Activated CD8-positive, alpha-beta memory T cell treated with anti-CD3 and anti-CD28 coated beads for 24 hours (primary cell): ENCODE results near the gene USE1.

Experiments
- DNase-seq: peaks from one replicate; pipeline ENCODE4 v3.0.0-alpha.2; 2020

Gene USE1

DNA sequence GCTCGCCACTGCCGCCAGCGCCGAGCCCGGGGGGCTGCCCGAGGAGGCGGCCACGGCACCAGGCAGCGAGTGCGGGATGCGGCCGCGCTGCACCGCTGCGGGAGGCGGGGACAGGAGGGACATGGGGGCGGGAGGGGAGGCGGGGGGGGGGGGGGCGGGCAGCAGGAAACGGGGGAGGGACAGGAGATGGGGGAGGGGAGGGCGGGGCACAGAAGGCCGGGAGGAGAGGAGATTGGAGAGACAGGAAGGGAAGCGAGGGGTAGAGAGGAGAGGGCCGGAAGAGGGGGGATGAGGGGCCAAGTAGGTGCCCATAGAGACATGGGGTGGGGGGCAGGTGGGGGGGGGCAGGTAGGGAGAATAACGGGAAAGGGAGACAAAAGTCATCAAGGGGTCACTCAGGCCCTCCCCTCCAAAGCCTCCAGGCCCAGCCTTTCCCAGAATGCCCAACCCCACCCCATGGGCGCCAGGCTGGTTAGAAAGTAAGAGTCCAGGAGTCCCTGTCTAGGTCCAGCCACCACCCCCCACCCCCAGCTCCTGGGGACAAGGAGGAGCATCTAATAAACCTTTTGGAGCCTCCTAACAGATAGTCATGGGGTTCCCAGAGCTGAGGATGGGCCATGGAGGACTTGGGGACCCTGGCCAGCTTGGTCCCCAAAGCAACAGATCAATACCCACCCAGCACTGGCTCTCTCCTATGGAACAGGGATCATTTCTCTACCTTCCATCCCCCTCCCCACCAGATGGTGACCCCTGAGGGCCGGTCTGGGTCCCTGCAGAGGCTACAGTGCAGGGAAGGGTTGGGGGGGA, 21.0 kb downstream of the USE1 start:
- no peak for DNase-seq

- DNase-seq = no peak
These were observed 21.8 kb downstream of the USE1 start for GRCh38 chr19:17236811-17237543.

DNA sequence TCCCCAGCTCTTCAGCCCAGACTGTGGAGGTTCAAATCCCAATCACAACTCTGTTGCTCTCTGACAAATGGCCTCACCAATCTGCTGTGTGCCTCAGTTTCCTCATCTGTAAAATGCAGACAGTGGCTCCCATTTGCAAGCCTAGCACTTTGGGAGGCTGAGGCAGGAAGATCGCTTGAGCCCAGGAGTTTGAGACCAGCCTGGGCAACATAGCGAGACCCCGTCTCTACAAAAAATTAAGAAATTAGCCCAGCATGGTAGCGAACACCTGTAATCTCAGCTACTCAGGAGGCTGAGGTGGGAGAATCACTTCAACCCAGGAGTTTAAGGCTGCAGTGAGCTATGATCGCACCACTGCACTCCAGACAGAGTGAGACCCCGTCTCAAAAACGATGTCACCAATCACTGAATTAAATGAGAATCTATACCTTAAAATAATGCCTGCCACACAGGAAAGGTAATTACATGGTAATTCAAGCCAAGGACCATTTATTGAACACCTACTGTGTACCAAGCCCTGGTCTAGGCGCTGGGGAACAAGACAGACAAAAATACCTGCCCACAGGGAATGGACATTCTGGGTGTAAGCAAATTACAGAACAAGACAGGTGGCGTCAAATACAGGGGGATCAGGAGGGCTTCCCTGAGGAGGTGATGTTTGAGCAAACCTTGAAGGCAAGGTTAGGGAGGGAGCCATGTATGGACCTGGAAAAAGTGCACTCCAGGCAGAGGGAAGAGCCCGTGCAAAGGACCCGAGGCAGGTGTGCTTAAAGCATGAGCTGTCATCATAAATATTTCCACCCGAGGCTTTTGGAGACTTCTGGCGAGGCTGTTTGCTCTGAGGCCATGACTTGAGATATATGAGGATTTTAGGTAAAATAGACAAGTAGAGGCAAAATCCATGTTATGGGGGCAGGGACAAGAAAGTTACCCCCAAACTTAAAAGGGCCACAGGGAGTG, 22.9 kb downstream of the USE1 start:
- DNase-seq = no peak

GRCh38 chr19:17240062-17240752, 25.1 kb downstream of the USE1 start:
- DNase-seq = no peak

- DNase-seq = no peak
These were observed 25.8 kb downstream of the USE1 start for GRCh38 chr19:17240826-17241399.

DNA sequence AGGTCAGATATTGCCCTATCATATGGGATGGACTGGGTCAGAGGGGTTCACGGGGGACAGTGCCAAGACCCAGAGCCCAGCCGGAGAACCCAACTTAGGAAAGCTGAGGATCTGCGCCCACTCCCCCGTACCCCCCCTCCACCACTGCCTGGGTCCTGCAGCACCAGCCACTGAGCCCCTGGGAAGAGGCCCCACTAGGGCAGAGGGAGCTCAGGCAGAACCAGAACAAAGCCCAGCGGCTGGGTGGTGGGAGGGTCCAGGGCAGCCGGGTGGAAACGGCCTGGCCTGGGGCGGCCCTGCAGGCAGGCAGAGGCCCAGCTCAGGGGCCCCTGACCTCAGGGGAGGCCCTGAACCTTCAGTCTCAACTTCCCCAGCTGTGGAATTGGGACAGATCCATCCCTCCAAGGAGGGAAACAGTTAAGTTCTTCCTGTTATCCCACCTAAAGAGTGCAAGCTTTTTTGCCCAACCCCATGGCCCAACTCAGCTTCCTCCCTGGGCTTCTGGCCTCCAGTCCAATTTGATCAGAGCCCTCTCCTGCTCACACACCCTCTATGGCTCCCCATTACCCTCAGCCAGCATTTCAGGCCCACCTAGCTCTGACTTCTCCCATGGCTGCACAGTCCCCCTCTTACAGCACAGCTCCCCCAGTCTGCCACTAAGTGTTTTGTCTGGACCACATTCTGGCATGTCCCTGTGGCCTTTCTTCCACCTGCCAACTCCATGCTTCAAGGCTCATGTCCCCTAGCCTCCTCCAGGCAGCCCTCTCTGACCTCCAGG, 27.5 kb downstream of the USE1 start:
- no peak for DNase-seq

GRCh38 chr19:17243211-17243829, 28.2 kb downstream of the USE1 start:
- no peak for DNase-seq

DNA sequence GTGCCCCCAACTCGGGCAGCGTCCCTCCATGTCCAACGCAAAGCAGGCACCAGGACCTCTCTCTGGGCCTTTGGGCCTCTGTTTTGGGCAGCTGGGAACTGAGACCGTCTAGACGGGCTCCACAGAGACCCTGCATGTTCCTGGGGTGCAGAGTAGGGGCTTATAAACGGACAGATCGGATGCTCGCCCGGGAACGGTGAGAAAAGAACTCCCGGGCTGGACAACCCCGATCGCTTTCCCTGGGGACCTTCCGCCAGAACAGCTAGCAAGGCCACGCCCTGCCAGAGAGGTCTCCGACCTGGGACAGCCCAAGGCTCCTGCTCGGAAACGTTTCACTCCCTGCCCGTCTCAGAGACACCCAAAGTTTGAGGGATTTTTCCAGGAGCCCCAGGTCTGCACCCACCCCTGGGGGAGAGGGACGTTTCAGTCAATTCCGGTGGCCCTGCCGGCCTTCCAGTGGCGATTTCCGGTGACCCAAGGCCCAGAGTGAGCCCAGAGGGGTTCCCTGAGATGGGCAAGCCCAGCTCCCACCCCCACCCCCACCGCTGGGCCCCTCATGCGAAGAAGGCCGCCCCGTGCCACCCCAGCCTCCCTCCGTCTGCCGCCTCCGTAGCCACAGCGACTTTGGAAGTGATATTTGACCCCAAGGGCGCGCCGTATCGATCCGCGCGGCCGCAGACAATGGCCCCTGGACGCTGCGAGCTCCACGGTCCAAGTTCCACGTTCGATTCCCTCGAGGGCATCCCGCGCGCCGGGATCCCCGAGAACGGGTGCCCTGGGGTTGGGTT, 28.9 kb downstream of the USE1 start:
- no peak for DNase-seq

DNA sequence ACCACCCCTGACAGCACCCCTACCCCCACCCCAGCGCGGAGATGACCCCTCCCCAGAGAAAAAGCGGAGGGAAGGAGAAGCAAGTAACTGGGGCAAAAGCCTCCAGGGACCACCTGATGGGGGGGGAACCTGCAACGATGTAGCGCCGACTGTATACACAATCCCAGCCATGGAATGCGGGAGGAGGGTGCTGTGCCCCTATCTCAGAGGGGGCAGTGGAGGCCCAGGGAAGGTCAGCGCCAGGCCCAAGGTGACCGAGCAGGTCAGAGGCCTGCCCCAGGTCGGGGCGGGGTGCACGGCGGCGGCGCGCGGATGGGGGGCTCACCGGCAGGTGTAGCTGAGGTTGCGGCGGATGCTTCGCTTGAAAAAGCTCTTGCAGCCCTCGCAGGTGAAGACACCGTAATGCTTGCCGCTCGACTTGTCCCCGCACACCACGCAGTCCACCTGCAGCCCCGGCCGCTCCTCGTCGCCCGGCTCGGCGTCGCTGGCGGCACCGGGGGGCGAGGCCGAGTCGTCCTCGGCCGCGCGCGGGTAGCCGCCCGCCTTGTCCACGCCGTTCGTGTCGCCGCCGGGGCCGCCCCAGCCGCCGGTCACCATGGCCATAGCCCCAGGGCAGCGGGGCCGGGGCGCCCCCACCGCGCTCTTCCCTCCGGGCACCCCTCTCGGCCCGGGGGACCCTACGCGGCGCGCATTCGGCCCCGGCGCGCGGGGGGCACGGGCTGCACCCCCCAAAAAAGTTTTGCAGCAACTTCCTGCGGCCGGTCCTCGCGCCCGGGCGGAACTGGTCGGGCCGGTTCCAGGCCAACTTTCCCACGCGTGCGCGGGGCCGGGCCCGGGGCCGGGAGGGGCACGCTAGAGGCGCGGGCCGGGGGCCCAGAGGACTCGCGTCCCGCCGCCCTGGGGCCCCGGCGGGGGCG, 29.7 kb downstream of the USE1 start:
- no peak for DNase-seq

GRCh38 chr19:17245535-17245984, 30.4 kb downstream of the USE1 start, which contains the start of gene NR2F6:
Gene NR2F6 (minus strand): TSS chr19:17245919. CDS start chr19:17245220, 699 bp downstream.
- DNase-seq = no peak

DNA sequence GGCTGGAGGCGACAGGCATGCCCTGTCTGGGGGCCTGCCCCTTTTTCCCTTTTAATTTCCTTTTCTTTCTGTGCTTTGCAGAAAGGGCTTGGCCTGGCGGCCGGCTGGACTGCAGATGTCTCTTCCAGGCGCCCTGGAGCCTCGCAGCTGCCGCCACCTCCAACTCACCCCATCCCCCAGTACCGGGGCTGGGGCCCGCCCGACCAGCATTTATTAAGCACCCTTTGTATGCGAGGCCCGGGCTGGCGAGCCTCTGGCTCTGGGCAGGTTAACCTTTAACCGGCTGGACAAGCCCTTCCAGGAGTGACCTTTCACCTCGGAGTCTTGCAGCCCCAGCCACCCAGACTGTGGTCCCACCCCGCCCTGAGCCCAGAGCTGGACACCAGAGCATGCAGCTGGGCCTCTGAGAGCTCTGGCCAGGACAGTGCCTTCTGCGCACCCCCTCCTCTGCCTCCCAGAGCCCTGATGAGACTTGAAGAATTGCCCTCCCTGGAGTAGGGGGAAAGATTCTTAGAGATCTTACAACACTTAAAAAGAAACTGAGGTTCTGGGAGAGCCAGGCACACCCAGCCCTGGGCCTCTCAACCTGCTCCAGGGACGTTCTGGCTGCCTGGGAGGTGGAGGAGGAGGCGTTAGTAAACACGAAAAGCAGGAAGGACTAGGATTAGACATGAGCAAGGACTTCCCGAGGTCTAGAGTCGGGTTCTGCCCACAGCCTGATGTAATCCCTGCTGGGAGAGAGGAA, 31.7 kb downstream of the USE1 start:
- no peak for DNase-seq

GRCh38 chr19:17248011-17248776, 33.0 kb downstream of the USE1 start:
- DNase-seq = no peak

- DNase-seq = no peak
These were observed 34.9 kb downstream of the USE1 start for GRCh38 chr19:17249887-17250548.

DNA sequence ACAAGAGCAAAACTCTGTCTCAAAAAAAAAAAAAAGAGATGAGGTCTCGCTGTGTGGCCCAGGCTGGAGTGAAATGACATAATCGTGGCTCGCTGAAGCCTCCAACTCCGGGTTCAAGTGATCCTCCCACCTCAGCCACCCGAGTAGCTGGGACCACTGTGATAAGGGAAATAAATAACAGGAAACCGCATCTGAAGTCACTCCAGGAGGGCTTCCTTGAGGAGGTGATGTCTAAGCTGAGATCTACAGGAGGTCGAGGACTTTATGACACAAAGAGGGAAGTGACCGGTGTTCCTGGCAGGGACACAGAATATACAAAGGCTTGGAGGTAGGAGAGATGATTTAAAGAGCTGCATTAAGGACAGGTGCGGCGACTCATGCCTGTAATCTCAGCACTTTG, 39.5 kb downstream of the USE1 start:
- DNase-seq = no peak

- no peak for DNase-seq
These were observed 40.0 kb downstream of the USE1 start for GRCh38 chr19:17255150-17255621.

DNA sequence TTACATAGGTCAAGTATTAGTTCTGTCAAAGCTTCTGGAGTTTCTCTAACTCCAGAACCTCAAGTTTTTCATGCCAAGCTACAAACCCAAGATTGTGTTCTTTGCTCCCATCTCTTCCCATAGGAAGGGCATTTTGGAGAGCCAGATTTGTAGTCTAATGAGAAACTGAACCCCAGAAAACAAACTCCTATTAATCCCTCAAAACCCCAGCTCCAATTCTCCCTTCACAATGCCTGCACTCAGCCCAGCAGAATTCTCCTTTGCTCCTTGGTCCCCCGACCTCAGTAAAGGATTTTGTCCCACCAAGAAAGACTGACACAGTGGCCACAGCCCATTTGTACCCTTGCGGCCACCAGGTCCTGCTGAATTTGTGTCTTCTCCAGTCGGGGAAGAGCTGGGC, 41.0 kb downstream of the USE1 start:
- no peak for DNase-seq
